Inflammatory macrophage treated with lipopolysaccharide for 1 hour (primary cell): Measurements from ENCODE around the gene CNKSR3.
A peak's percentile ranks its signal among the peaks of the same experiment; 100 is the strongest.

Experiments used
- DNase-seq, 2 donors: peaks; one replicate each; pipeline ENCODE4 v3.0.0-alpha.2; 2020 to 2022

CNKSR3 gene

DNA sequence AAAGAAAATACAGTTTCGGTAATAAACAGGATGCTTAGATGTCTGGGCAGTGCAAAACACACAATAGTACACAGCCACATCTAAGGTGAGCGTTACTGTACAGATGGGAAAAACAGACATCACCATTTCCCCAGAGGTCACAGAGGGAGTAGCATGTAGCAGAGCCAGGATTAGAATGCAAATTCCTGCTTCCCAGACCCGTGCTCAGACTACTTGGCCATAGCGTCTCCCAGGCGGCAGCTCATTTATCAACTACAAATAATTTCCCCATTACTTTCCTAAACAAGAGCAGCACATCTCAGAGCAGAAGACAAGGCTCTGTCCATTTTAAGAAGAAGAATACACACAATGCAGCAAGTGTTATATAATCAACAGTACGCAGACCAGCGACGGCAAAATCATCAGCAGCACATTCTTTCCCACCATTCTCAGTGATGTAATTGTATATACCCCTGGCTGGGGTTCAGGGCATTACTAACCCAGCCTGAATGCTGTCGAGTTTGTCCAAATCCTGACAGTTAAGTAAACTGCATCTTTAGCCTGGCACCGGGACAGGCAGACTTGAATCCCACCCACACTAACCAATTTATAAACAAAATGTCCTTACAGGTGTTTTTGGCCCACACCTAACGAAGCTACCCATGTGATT, 61.9 kb downstream of the CNKSR3 start:
- DNase-seq: no peak

- no peak for DNase-seq
These were observed 62.5 kb downstream of the CNKSR3 start for GRCh38 chr6:154447954-154448353.

DNA sequence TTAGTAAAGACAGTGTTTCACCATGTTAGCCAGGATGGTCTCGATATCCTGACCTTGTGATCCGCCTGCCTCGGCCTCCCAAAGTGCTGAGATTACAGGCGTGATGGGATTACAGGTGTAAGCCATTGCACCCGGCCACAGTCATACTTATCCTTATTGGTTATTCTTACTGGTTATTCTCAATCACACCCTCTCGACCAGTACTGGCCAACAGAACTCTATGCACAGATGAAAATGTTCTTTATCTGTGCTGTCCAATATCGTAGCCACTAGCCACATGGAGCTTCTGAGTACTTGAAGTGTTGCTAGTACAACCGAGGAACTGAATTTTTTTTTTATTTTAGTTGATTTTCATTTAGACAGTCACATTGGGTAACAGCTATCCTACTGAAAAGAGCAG, 63.5 kb downstream of the CNKSR3 start:
- DNase-seq: no peak

GRCh38 chr6:154445417-154445816, 65.1 kb downstream of the CNKSR3 start:
- DNase-seq: no peak

- no peak for DNase-seq
These were observed 68.5 kb downstream of the CNKSR3 start for GRCh38 chr6:154441995-154442310.

DNA sequence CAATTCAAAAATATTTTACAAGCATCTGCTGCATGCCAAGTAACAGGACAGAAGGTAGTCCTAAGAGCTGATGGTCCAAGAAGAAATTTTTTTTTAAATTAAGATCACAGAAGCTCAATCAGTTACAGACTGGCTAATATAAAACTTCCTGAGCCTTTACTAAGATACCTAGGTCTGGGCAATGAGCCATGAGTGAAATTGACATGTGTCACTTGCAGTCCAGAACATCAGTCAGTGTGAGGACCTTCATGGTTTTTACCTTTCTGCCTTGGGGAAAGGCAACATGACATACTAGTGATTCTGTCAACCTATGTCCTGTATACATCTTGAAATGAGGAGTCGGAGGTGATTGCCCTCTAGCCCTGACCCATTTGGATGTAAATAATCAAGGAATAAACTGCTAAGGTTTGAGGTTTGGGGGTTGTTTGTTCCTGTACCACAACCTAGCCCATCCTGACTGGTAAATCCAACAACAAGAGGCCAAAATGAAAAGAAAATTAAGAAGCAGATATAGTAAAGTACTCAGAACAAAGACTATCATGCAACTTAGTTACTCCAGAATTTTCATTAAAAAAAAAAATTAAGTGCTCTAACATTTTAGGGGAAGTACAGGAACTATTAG, 70.0 kb downstream of the CNKSR3 start:
- no peak for DNase-seq

DNA sequence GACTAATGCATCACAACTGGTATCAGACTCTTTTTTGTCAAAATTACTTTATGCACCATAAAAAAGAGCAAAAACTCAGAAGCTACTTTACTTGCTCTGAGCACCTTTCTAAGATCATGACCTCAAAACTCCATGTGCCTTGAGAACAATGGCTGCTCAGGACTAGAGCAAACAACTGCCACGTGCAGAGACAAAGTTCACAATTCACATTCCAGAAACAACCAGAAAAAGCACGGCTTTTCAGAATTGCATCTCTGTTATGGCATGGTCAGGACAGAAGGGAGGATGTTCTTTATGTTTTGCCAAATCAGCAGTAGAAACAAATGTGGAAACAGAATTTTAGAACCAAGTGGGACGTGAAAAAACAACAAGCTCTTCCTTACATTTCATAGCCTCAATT, 70.5 kb downstream of the CNKSR3 start:
- DNase-seq: no peak

- DNase-seq: no peak
These were observed 71.5 kb downstream of the CNKSR3 start for GRCh38 chr6:154438882-154439415.

DNA sequence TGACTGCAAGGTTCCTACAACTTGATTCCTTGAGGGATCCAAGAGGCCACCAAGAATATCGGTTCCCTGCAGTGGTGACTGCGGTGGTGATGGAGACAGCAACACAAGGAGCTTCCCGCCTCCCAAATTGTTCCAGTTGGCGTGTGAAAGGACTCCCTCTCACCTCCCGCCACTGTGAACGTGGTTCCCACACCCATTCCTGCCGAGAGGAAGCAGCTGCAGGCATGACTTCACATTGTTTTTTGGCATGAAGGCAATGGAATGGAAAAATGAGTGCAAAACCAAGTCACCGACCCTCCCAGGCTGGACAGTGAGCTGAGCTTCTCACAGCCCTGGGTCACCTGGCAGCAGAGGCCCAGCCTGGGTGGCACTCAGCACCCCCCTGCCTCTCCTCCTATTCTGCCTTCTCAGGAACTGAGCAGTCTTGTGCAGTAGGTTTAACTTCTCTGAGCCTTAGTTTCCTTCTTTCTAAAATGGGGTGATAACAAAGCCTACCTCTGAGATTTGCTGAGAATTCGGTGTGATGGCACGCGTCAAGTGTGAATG, 75.0 kb downstream of the CNKSR3 start:
- no peak for DNase-seq

- DNase-seq: no peak
These were observed 75.8 kb downstream of the CNKSR3 start for GRCh38 chr6:154434662-154435061.

GRCh38 chr6:154433477-154434241, 76.8 kb downstream of the CNKSR3 start:
- DNase-seq: no peak

DNA sequence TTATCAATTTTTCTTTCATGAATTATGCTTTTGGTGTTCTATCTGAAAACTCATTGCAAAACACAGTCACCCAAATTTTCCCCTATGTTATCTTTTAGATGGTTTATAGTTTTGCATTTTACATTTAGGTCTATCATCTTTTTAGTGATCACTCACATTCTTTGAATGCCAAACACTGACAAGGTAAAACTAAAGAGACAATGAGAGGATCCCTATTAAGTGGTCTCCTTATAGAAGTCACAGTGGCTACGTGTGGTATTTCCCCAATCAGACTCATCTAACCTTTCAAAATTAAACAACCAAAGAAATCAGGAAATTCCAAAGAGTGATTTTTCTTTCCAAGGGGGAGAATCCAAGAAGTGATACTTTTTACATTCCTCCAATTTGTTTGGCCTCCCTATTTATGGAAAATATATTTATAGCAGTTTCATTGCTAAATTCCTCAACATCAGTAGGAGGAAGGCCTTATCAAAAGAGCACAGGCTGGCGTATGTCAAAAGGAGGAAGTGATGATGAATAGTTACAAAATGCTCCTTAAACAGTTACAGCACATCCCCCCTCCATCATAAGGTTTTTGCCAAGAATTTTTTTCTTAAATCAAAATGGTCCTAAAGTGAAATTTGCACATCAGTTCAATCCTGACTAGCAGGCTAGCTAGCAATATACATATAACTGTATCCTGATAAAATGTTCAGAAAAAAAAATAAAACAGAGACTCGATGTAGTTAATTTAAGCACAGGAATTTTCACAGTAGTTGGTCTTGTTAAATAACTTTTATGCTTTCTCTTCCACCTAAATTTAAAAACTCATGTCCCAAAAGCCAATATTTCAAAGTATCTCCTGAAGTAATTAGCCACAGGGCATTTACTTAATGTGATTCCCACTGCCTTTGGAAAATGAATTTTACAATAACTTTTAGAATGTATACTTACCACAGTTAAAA, 77.7 kb downstream of the CNKSR3 start:
- peak; percentile 48 to 70 for DNase-seq

DNA sequence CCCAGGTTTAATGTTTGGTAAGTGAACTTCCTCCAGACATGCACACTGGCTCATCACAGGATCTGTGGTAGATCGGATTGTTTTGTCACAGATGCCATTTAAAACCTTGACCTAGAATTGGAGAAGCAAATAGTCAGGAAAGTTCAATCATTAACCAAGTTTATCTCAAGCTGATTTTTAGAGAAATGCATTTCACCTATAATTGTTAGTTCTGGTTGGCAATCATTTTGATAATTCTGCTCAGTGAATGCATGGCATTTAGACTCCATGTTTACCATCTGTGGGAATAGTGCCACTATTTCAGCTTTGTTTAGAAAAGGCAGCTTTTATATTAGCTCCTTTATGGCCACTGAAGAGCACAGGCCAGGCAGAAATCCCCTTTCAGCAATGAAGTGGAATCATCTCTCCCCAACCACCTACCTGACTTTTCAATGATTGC, 80.0 kb downstream of the CNKSR3 start:
- no peak for DNase-seq

DNA sequence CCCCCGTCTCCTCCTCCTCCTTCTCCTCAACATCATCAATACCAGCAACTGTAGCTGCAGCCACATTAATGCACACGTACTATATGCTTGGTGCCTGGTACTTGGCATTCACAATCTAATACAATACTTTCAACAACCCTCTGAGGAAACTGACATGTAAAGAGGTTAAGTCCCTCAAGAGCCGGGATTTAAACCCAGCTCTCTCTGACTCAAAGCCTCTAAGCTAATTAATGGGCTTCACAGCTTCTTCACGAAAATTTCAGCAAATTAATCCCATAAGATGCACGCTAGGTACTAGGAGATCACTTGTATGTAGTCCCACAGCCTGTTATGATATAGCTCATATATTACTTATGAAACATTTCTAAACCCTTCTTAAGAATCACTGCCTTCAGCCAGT, 80.8 kb downstream of the CNKSR3 start:
- no peak for DNase-seq

GRCh38 chr6:154428897-154429296, 81.6 kb downstream of the CNKSR3 start:
- no peak for DNase-seq

- no peak for DNase-seq
These were observed 83.0 kb downstream of the CNKSR3 start for GRCh38 chr6:154427446-154427845.

GRCh38 chr6:154426997-154427396, 83.5 kb downstream of the CNKSR3 start:
- DNase-seq: no peak

- no peak for DNase-seq
These were observed 85.5 kb downstream of the CNKSR3 start for GRCh38 chr6:154425034-154425433.

GRCh38 chr6:154414021-154414813, 96.3 kb downstream of the CNKSR3 start:
- peak; percentile 32 to 35 for DNase-seq

- DNase-seq: no peak
These were observed 98.2 kb downstream of the CNKSR3 start for GRCh38 chr6:154412106-154412820.

DNA sequence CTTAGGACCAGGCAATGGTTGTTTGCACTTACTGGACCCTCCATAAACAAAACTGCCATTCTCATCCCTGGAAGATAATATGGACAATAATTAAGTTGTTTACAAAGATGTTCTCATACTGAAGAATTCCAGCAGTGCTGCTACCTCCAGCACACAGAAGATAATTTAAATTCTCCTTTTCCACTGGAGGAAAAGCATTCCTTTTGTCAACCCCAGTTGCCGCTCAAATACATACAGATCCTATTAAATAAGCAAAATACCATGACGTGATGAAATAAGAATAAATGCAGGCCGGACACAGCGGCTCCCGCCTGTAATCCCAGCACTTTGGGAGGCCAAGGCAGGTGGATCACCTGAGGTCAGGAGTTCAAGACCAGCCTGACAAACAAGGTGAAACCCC, 99.4 kb downstream of the CNKSR3 start:
- no peak for DNase-seq
